ENCODE data around the gene KCNJ12.
"Not testable (repeated sequence)": the region's sequence is repeated elsewhere in the genome, so short reads cannot be mapped to it uniquely, and the experiment has no call there.

The KCNJ12 gene

DNA sequence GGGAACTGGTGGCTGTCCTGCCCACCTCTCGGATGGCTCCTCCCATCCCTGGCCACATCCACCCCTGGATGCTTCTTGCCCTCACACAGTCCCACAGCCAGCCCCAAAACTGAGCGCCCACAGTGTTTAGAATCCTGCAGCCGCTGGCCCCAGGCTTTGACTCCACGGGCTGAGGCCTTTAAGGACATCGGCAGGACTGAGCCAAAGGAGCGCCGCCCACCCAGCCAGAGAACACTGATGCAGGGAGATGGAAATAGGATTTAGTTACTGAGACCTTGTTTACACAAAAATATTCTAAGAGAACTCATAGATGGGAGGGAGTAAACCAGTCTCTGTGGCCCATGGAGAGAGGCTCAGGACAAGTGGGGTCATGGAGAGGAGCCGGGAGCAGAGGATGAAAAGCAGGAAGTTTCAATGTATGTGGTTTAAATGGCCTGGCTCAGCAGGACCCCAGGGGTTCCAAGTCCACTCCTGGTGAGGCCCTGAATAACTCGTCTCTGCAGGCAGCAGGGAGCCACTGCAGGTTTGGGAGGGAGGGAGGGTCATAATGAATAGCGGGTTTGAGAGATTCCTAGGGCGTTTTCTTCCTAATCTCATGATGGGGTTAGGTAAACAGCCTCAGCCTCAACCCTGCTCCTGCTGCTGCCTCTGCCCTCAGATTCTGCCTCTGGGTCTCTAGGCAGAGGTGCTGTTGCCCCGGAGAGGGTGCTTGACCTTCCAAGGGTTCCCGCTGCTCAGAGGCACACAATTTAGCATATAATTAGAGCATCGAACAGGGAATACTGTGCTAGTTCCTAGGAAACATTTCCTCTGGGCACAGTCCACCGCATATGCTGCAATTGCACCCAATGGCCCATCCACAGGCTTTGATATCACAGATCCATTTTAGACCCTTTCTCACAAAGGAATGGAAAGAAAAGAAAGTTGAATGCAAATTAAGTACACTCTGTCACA, 61.0 kb downstream of the KCNJ12 start:
- in situ Hi-C loops (cut with MboI; ENCODE audit: low sequenced_read_pairs) = not testable (repeated sequence)

GRCh38 chr17:21438316-21439014, 62.3 kb downstream of the KCNJ12 start:
- in situ Hi-C loops (cut with MboI; ENCODE audit: low sequenced_read_pairs) = not testable (repeated sequence)

DNA sequence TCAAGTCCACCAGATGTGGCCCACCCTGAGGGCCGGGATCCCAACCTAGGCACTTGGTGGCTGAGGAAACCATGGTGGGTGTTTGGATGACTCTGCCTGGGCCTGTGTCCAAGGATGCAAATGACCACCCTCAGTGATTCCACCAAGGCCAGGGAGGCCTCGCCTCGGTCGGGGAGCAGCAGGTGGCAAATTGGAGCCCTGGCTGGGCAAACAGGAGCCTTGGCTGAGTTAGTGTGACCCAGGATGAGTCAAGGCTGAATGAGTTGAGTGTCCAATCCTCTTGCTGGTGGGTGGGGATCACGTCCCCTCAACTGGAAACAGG, 62.8 kb downstream of the KCNJ12 start:
- in situ Hi-C loops (cut with MboI; ENCODE audit: low sequenced_read_pairs) = not testable (repeated sequence)

DNA sequence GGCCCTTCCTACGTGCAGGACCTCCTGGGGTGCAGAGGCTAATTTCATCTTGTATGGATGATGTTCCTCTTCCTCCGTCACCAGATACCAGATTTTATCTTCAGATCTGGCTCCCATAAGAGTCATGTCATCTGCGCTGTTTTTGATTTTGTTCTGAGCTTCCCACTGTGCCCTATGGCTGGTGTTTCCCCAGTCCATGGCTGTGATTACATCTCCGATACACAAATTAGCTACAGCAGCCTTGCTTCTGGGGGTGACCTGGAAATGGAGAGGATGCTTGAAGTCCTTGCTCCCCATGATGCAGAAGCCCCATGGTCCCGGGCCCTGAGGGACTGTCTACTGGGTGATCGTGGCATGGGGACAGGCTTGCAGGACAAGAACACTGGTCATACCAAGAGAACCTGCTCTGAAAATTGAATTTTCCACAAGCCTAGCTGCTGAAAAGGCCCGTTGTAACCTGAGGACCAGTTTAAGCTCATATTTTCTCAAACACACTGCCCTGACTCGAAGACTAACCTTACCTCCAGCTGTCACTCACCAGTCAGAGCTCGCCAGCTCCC, 69.0 kb downstream of the KCNJ12 start:
- in situ Hi-C loops (cut with MboI; ENCODE audit: low sequenced_read_pairs) = no loop called here

GRCh38 chr17:21447552-21447951, 71.4 kb downstream of the KCNJ12 start:
- in situ Hi-C loops (cut with MboI; ENCODE audit: low sequenced_read_pairs) = not testable (repeated sequence)

DNA sequence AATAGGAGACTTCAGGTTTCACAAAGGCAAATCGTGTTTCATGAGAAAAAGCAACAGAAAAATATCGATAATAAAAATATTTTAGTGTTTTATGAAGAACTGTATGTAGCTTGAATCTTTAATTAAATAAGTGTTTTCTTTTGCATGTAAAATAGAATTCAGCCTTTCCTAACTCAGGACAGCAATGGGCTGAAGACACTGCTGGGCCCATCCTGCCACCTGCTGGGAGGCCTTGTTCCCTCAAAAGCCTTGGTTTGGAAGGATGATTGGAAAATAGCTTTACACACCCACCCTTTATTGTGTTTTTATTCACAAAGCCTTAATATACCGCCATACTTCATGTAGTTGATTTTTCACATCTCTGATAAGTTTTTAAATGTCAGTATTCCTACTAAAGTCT, 73.7 kb downstream of the KCNJ12 start:
- in situ Hi-C loops (cut with MboI; ENCODE audit: low sequenced_read_pairs) = not testable (repeated sequence)

GRCh38 chr17:21451975-21452374, 75.8 kb downstream of the KCNJ12 start:
- in situ Hi-C loops (cut with MboI; ENCODE audit: low sequenced_read_pairs) = no loop called here

GRCh38 chr17:21452377-21453143, 76.4 kb downstream of the KCNJ12 start:
- in situ Hi-C loops (cut with MboI; ENCODE audit: low sequenced_read_pairs) = no loop called here

GRCh38 chr17:21453144-21453898, 77.2 kb downstream of the KCNJ12 start:
- in situ Hi-C loops (cut with MboI; ENCODE audit: low sequenced_read_pairs) = no loop called here

DNA sequence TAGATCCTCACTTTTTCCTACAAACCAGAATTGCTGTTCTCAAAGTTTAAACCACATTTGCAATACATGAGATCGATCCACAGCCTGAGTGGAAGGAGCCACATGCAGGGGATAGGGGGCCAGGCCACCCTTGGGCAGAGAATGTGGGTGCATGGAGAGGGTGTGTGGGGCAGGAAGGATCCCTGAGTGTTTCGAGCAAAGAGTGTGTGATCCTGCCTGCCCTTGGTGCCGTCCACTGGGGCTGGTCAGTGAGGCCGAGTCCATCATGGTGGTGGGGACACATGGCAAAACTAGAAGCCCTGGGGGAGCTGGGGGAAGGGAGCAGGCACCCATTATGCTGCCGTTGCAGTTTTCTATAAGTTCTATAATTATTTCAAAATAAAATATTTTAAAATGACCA, 77.8 kb downstream of the KCNJ12 start:
- in situ Hi-C loops (cut with MboI; ENCODE audit: low sequenced_read_pairs) = not testable (repeated sequence)

GRCh38 chr17:21454441-21454840, 78.3 kb downstream of the KCNJ12 start:
- in situ Hi-C loops (cut with MboI; ENCODE audit: low sequenced_read_pairs) = no loop called here

DNA sequence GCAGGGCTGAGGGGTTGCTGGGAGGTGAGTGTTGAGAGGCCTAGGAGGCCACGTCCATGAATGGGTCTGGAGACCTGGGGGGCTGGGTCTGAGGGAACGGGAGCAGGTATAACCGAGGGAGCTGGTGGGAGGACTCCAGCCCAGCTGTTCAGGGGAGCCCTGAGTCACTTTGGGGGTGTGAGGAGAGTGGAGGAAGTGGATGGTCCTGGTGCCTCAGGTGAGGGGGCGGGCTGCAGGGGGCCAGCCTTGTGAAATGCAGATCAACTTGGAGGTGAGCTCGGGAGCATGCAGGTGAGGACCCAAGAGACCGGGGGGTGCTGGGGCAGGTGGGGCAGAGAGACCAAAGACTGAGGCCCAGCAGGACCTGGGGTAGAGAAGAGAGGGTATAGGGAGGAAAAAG, 79.6 kb downstream of the KCNJ12 start:
- in situ Hi-C loops (cut with MboI; ENCODE audit: low sequenced_read_pairs) = no loop called here

DNA sequence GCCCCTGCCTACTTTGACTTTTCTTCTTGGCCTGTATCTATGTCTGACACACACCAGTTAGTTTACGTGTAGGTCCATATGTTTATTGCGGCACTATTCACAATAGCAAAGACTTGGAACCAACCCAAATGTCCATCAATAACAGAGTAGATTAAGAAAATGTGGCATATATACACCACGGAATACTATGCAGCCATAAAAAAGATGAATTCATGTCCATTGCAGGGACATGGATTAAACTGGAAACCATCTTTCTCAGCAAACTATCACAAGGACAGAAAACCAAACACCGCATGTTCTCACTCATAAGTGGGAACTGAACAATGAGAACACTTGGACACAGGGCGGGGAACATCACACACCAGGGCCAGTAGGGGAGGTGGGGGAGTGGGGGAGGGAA, 80.3 kb downstream of the KCNJ12 start:
- in situ Hi-C loops (cut with MboI; ENCODE audit: low sequenced_read_pairs) = not testable (repeated sequence)

- in situ Hi-C loops (cut with MboI; ENCODE audit: low sequenced_read_pairs) = no loop called here
Observed at GRCh38 chr17:21457051-21458026, 81.2 kb downstream of the KCNJ12 start.

GRCh38 chr17:21458054-21458453, 81.9 kb downstream of the KCNJ12 start:
- in situ Hi-C loops (cut with MboI; ENCODE audit: low sequenced_read_pairs) = no loop called here

- in situ Hi-C loops (cut with MboI; ENCODE audit: low sequenced_read_pairs) = no loop called here
Observed at GRCh38 chr17:21459536-21459935, 83.4 kb downstream of the KCNJ12 start.

DNA sequence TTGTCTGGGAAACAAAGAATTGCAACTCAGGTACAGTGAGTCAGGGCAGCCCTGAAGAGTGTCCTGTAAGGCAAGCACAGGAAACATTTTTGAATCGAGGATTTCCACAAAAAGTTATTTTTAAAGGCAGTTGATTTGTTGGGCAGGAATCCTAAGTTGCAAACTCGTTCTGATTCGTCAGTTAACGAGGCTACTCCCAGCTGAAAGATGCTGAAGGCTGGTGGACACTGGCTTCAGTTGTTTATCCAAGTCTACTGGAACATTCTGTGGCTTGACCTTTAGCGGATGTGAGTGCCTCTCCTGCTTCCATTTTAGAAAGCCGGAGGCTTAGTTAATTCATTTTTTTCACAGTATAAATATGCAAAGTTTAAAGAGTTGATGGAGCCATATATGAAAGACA, 84.2 kb downstream of the KCNJ12 start:
- in situ Hi-C loops (cut with MboI; ENCODE audit: low sequenced_read_pairs) = no loop called here

DNA sequence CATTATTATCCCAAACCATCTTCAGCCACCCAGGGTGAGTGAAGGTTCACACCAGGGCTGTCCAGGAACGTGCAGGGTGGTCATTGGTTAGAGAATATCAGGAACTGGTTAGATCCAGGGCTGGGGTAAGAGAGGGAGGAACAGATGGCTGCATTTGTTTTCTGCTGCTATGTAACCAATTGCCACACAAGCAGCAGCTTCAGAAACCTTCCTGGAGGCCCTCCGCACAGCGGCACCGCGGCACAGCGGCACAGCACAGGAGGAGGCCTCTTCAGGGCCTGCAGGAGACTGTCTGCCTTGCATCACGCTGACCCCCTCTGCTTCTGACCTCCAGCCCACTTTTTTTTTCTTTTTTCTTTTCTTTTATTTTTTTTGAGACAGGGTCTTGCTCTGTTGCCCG, 86.1 kb downstream of the KCNJ12 start:
- in situ Hi-C loops (cut with MboI; ENCODE audit: low sequenced_read_pairs) = no loop called here

DNA sequence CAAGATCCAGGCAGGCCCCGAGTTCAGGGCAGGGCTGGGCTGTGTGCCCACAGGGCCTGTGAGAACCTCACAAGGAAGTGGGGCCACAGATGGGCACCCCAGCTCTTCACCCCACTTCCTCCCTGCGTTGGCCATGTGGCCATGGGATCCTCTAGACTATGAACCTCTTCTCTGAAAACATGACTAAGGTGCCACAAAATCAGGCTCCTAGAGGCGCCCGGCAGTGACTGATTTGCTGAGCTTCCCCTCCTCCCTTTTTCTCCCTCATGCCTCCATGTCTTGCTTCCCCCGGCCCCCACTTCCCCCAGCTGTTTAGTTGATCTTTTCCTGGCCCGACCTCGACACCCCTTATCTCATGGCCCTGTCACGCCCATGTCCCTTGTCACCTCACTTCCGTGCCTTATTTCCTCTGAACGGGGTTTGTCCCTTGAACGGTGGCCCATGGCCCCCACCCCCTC, 87.1 kb downstream of the KCNJ12 start:
- in situ Hi-C loops (cut with MboI; ENCODE audit: low sequenced_read_pairs) = no loop called here

Data from hTERT RPE-1 (cell line).